Measurements from ENCODE around the gene CSNK1D. TPM values are rescaled to one million over a fixed set of nuclear protein-coding genes. Genes with fewer than 3 reads are reported as not detected.

The CSNK1D gene
- total RNA-seq, 1 donor from 2014 or later, result 41.5 TPM

GRCh38 chr17:82272495-82273326 lies 789 bp downstream of the CSNK1D start:
- Mint-ChIP-seq H3K4me1 (peaks cover 41% of the 10 kb centered on the region), H3K27ac (peak overlapping the region; percentile 93), H3K27me3 (ENCODE audit: insufficient read depth, low read depth) (peaks cover 6% of the 10 kb centered on the region), H3K36me3 (peaks cover 21% of the 10 kb centered on the region), H3K9me3 (no peaks in the 10 kb centered on the region), H3K4me3 (peak overlapping the region; percentile 94)
- H3K79me2 ChIP-seq (ENCODE audit: low read depth), result peaks cover 55% of the 10 kb centered on the region
- H3K9ac ChIP-seq, result peak overlapping the region; percentile 99
- TF ChIP-seq EZH2 (IDR thresholded peaks at IDR 0.05) (no peak), EZH2phosphoT487 (IDR thresholded peaks at IDR 0.05) (no peak), CTCF (IDR thresholded peaks at IDR 0.05) (no peak)
- H3K27ac ChIP-seq, result peak overlapping the region; percentile 100
- H3K4me2 ChIP-seq, result peak overlapping the region; percentile 91
- H3K4me1 ChIP-seq, result peaks cover 18% of the 10 kb centered on the region
- H4K20me1 ChIP-seq (ENCODE audit: low read depth), result peaks cover 50% of the 10 kb centered on the region
- peak; percentile 63 for DNase-seq (ENCODE audit: low spot score)
- peak overlapping the region; percentile 82 for H3K4me3 ChIP-seq
- H3K9me3 ChIP-seq (ENCODE audit: low read depth), result no peaks in the 10 kb centered on the region
- H3F3A ChIP-seq (ENCODE audit: low read depth), result peaks cover 9% of the 10 kb centered on the region
- H3K27me3 ChIP-seq, result peaks cover 4% of the 10 kb centered on the region
- peaks cover 9% of the 10 kb centered on the region for H3K36me3 ChIP-seq
- no peak overlapping the region for H2AFZ ChIP-seq (replicated peaks)

GRCh38 chr17:82271401-82271800 lies 2.1 kb downstream of the CSNK1D start:
- TF ChIP-seq CTCF (IDR thresholded peaks at IDR 0.05) (no peak), EZH2phosphoT487 (IDR thresholded peaks at IDR 0.05) (no peak), EZH2 (IDR thresholded peaks at IDR 0.05) (no peak)
- H3K9me3 ChIP-seq (ENCODE audit: low read depth), result no peaks in the 10 kb centered on the region
- peaks cover 43% of the 10 kb centered on the region for H3K4me1 Mint-ChIP-seq
- H3K9ac ChIP-seq, result no peak overlapping the region
- peaks cover 4% of the 10 kb centered on the region for H3K27me3 ChIP-seq
- peaks cover 68% of the 10 kb centered on the region for H3K79me2 ChIP-seq (ENCODE audit: low read depth)
- no peak overlapping the region for H2AFZ ChIP-seq (replicated peaks)
- H3K4me1 ChIP-seq, result peaks cover 18% of the 10 kb centered on the region
- peaks cover 2% of the 10 kb centered on the region for H3K27me3 Mint-ChIP-seq (ENCODE audit: insufficient read depth, low read depth)
- H4K20me1 ChIP-seq (ENCODE audit: low read depth), result peaks cover 63% of the 10 kb centered on the region
- DNase-seq (ENCODE audit: low spot score), result no peak
- no peak overlapping the region for H3K27ac Mint-ChIP-seq
- H3K4me3 Mint-ChIP-seq, result peak overlapping the region; percentile 94
- H3K27ac ChIP-seq, result no peak overlapping the region
- peaks cover 25% of the 10 kb centered on the region for H3K36me3 Mint-ChIP-seq
- no peaks in the 10 kb centered on the region for H3K9me3 Mint-ChIP-seq
- H3K36me3 ChIP-seq, result peaks cover 9% of the 10 kb centered on the region
- H3K4me3 ChIP-seq, result peak overlapping the region; percentile 82
- H3K4me2 ChIP-seq, result peak overlapping the region; percentile 91
- H3F3A ChIP-seq (ENCODE audit: low read depth), result peaks cover 9% of the 10 kb centered on the region

GRCh38 chr17:82270651-82271050 lies 2.8 kb downstream of the CSNK1D start:
- Mint-ChIP-seq H3K27ac (no peak overlapping the region), H3K4me1 (peaks cover 40% of the 10 kb centered on the region), H3K36me3 (peaks cover 33% of the 10 kb centered on the region), H3K4me3 (peak overlapping the region; percentile 52), H3K27me3 (ENCODE audit: insufficient read depth, low read depth) (peaks cover 2% of the 10 kb centered on the region), H3K9me3 (no peaks in the 10 kb centered on the region)
- Histone ChIP-seq H3F3A (ENCODE audit: low read depth) (peaks cover 9% of the 10 kb centered on the region), H3K79me2 (ENCODE audit: low read depth) (peaks cover 76% of the 10 kb centered on the region), H3K9ac (no peak overlapping the region), H3K36me3 (peaks cover 9% of the 10 kb centered on the region), H3K9me3 (ENCODE audit: low read depth) (no peaks in the 10 kb centered on the region), H4K20me1 (ENCODE audit: low read depth) (peaks cover 70% of the 10 kb centered on the region), H3K27ac (no peak overlapping the region), H3K4me2 (no peak overlapping the region), H3K4me3 (no peak overlapping the region), H3K4me1 (peaks cover 18% of the 10 kb centered on the region), H3K27me3 (peaks cover 4% of the 10 kb centered on the region), H2AFZ (replicated peaks) (no peak overlapping the region)
- DNase-seq (ENCODE audit: low spot score), result no peak
- TF ChIP-seq CTCF (IDR thresholded peaks at IDR 0.05) (no peak), EZH2 (IDR thresholded peaks at IDR 0.05) (no peak)
